ENCODE measurements around the gene RPL37A. TPM values are rescaled to one million over a fixed set of nuclear protein-coding genes. Genes with fewer than 3 reads are reported as not detected.

The RPL37A gene
- total RNA-seq, 2 donors from 2014 or later, result 1,435 to 1,814 TPM

GRCh38 chr2:216540920-216541319, 42.3 kb downstream of the RPL37A start:
- intact Hi-C loops (cut with DNase I), result no loop called here
- Histone ChIP-seq H3K36me3 (no peaks in the 10 kb centered on the region), H3K27me3 (replicated peaks; ENCODE audit: insufficient read depth) (no peaks in the 10 kb centered on the region), H3K4me1 (replicated peaks) (peaks cover 2% of the 10 kb centered on the region), H3K27ac (peak overlapping the region in 1 of 2 donors; percentile 11), H3K9me3 (no peaks in the 10 kb centered on the region), H3K4me3 (no peak overlapping the region)
- DNase-seq (ENCODE audit: low spot score), result peak; percentile 27
- WGBS, result 28% methylated on average over 6 of the region's 6 CpGs
- TF ChIP-seq POLR2AphosphoS5 (IDR thresholded peaks at IDR 0.05) (peak; percentile 7), POLR2A (IDR thresholded peaks at IDR 0.05) (no peak)

DNA sequence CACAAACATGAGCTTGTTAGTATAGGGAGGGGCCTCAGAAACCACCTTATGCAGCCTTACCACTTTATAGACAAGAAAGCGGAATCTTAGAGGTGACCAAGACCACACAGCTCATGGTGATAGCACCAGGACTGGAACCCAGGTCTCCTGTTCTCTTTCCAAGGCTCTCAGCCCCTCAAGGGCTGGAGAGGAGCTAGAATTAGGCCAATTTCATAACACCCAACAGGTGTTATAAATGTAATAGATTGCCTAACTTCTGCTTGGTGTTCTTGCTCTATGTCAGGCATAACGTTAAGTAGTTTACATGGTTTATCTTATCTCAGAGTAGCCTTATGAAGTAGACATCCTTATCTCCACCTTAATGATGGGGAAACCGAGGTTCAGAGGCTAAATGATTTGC, 42.9 kb downstream of the RPL37A start:
- Histone ChIP-seq H3K9me3 (no peaks in the 10 kb centered on the region), H3K4me3 (no peak overlapping the region), H3K27me3 (replicated peaks; ENCODE audit: insufficient read depth) (no peaks in the 10 kb centered on the region), H3K36me3 (no peaks in the 10 kb centered on the region), H3K27ac (no peak overlapping the region), H3K4me1 (replicated peaks) (no peaks in the 10 kb centered on the region)
- TF ChIP-seq POLR2A (IDR thresholded peaks at IDR 0.05) (no peak), POLR2AphosphoS5 (IDR thresholded peaks at IDR 0.05) (no peak), CTCF (IDR thresholded peaks at IDR 0.05) (no peak)
- intact Hi-C loops (cut with DNase I), result no loop called here
- no peak for DNase-seq (ENCODE audit: low spot score)
- 89% methylated on average over 3 of the region's 3 CpGs for WGBS

GRCh38 chr2:216545359-216545758, 46.7 kb downstream of the RPL37A start:
- intact Hi-C loops (cut with DNase I), result no loop called here
- Histone ChIP-seq H3K27me3 (replicated peaks; ENCODE audit: insufficient read depth) (no peaks in the 10 kb centered on the region), H3K27ac (no peak overlapping the region), H3K9me3 (no peaks in the 10 kb centered on the region), H3K4me3 (no peak overlapping the region), H3K36me3 (no peaks in the 10 kb centered on the region), H3K4me1 (replicated peaks) (no peaks in the 10 kb centered on the region)
- DNase-seq (ENCODE audit: low spot score), result no peak
- TF ChIP-seq POLR2AphosphoS5 (IDR thresholded peaks at IDR 0.05) (no peak), CTCF (IDR thresholded peaks at IDR 0.05) (no peak), POLR2A (IDR thresholded peaks at IDR 0.05) (no peak)
- 80% methylated on average over 4 of the region's 4 CpGs for WGBS

DNA sequence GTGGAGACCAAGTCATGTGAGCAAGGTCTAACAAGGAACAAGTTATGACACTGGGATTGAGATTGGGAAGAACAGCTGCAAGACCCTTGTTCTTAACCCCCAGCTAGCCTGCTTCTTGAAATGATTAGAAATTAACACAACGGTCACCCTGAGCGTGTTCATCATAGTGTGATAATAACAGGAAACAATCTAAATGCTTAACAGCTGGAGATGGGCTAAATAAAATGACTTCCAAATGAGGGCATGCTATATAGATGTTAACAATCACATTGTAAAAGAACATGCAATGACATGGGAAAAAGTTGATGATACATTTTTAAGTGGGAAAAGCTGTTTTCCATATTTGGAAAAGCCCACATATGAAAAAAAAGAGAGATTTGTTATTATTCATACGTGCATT, 47.6 kb downstream of the RPL37A start:
- no peak for DNase-seq (ENCODE audit: low spot score)
- peak overlapping the region in 1 of 2 donors; percentile 48 for H3K27ac ChIP-seq
- H3K4me1 ChIP-seq (replicated peaks), result peaks cover 7% of the 10 kb centered on the region
- no peaks in the 10 kb centered on the region for H3K27me3 ChIP-seq (replicated peaks; ENCODE audit: insufficient read depth)
- TF ChIP-seq POLR2AphosphoS5 (IDR thresholded peaks at IDR 0.05) (no peak), POLR2A (IDR thresholded peaks at IDR 0.05) (no peak), CTCF (IDR thresholded peaks at IDR 0.05) (no peak)
- H3K36me3 ChIP-seq, result no peaks in the 10 kb centered on the region
- H3K9me3 ChIP-seq, result no peaks in the 10 kb centered on the region
- whole genome bisulfite sequencing, result 75% methylated on average over 3 of the region's 3 CpGs
- no peak overlapping the region for H3K4me3 ChIP-seq
- intact Hi-C loops (cut with DNase I), result no loop called here

- 69% methylated on average over 7 of the region's 7 CpGs for WGBS
- TF ChIP-seq POLR2AphosphoS5 (IDR thresholded peaks at IDR 0.05) (peak; percentile 50), POLR2A (IDR thresholded peaks at IDR 0.05) (no peak)
- Histone ChIP-seq H3K27ac (peak overlapping the region; percentile 15 to 48), H3K27me3 (replicated peaks; ENCODE audit: insufficient read depth) (no peaks in the 10 kb centered on the region), H3K4me1 (replicated peaks) (peaks cover 12% of the 10 kb centered on the region), H3K36me3 (no peaks in the 10 kb centered on the region), H3K4me3 (no peak overlapping the region), H3K9me3 (no peaks in the 10 kb centered on the region)
- intact Hi-C loops (cut with DNase I), result no loop called here
- DNase-seq (ENCODE audit: low spot score), result peak; percentile 27
Measured at GRCh38 chr2:216546641-216547403, 48.2 kb downstream of the RPL37A start.

GRCh38 chr2:216548901-216549331, 50.3 kb downstream of the RPL37A start:
- H3K4me3 ChIP-seq, result no peak overlapping the region
- peaks cover 18% of the 10 kb centered on the region for H3K4me1 ChIP-seq (replicated peaks)
- intact Hi-C loops (cut with DNase I), result no loop called here
- no peaks in the 10 kb centered on the region for H3K36me3 ChIP-seq
- TF ChIP-seq CTCF (IDR thresholded peaks at IDR 0.05), result no peak
- no peak for TF ChIP-seq POLR2A (IDR thresholded peaks at IDR 0.05)
- no peak for TF ChIP-seq POLR2AphosphoS5 (IDR thresholded peaks at IDR 0.05)
- H3K9me3 ChIP-seq, result no peaks in the 10 kb centered on the region
- H3K27me3 ChIP-seq (replicated peaks; ENCODE audit: insufficient read depth), result no peaks in the 10 kb centered on the region
- 43% methylated on average over 5 of the region's 5 CpGs for WGBS
- no peak for DNase-seq (ENCODE audit: low spot score)
- peak overlapping the region; percentile 35 to 48 for H3K27ac ChIP-seq
